Activated CD8-positive, alpha-beta T cell treated with anti-CD3 and anti-CD28 coated beads for 36 hours (primary cell): Measurements from ENCODE around the gene OR10D3. TPM values are rescaled to one million over a fixed set of nuclear protein-coding genes. Genes with fewer than 3 reads are reported as not detected.

ENCODE experiments used
- ATAC-seq: fragments of 200-7000 bp; cut with Tn5 transposase; one replicate; pipeline ENCODE4 v1.10.0; 2021; ENCODE audit warnings: mild to moderate bottlenecking, moderate library complexity
- CTCF ChIA-PET: fragments of 350-600 bp; sonication (Branson Sonifier 250); formaldehyde crosslinking; loops from one replicate; lab custom pipeline; 2021; ENCODE audit warnings: antibody characterized with exemption; lab: Charles Lee
- POLR2A ChIA-PET: fragments of 350-600 bp; sonication (Branson Sonifier 250); formaldehyde crosslinking; loops from one replicate; lab custom pipeline; 2021; ENCODE audit warnings: antibody characterized with exemption; lab: Charles Lee
- DNase-seq: peaks from one replicate; pipeline ENCODE4 v3.0.0-alpha.2; 2020
- H3K27ac Mint-ChIP-seq: one replicate; pipeline ENCODE4 v1.8.0; 2021; ENCODE audit warnings: mild to moderate bottlenecking, mixed read lengths
- H3K27me3 Mint-ChIP-seq: one replicate; pipeline ENCODE4 v1.8.0; 2021; ENCODE audit warnings: mixed read lengths
- H3K36me3 Mint-ChIP-seq: one replicate; pipeline ENCODE4 v1.8.0; 2021; ENCODE audit warnings: low read depth, mixed read lengths
- H3K4me1 Mint-ChIP-seq: one replicate; pipeline ENCODE4 v1.8.0; 2021; ENCODE audit warnings: low read depth, mixed read lengths
- H3K4me3 Mint-ChIP-seq: one replicate; pipeline ENCODE4 v1.8.0; 2021; ENCODE audit warnings: mild to moderate bottlenecking, moderate library complexity, mixed read lengths
- H3K9me3 Mint-ChIP-seq: one replicate; pipeline ENCODE4 v1.8.0; 2021; ENCODE audit warnings: mixed read lengths
- CTCF ChIP-seq: fragments of 200-600 bp; IDR thresholded peaks from one replicate; pipeline ENCODE4 v1.8.0; 2022; ENCODE audit warnings: antibody characterized with exemption, mild to moderate bottlenecking
- intact Hi-C: fragments of 100-400 bp; cut with micrococcal nuclease; formaldehyde crosslinking; loops from one replicate; pipeline ENCODE4 v1.10.0; 2022
- total RNA-seq, 2 experiments: library from RNA; stranded (reverse); gene quantifications; one replicate each; pipeline ENCODE4 v1.2.3, GENCODE V29; 2021

OR10D3 gene
- total RNA-seq, 2 experiments from 2014 or later = not detected

- no peak for ATAC-seq
These were observed 6.0 kb upstream of the OR10D3 start for GRCh38 chr11:124176925-124177715.

DNA sequence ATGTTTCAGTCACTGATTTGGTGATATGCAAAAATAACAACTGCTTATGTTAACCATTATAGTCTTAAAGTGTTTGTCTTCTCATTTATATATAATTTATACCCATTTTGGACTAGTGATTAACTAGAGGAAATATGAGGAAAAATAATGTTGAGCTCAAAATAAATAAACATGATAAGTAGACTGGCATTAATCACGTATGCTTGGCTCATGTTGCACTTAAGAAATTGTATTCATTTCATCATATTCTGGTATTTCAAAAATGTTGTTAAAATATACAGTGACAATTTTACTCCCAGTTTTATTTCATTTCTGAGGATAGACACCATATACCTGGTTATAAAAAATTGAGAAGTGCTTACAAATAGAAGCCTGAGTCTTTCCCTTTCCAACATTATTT, 3.8 kb upstream of the OR10D3 start:
- no peak overlapping the region for H3K4me3 Mint-ChIP-seq
- POLR2A ChIA-PET = no interaction called here

More at GRCh38 chr11:124176925-124177715, 6.0 kb upstream of the OR10D3 start:
- no peak for DNase-seq
- H3K4me1 Mint-ChIP-seq = no peaks in the 10 kb centered on the region
- ChIA-PET POLR2A (no interaction called here), CTCF (interaction anchor here (1.1 kb wide), 1 partner anchor 106 kb away, joined by 3 read pairs; no protein-coding TSS in a partner anchor)
- no peak for TF ChIP-seq CTCF
- peaks cover 7% of the 10 kb centered on the region for H3K27me3 Mint-ChIP-seq
- intact Hi-C loops = no loop called here
- no peaks in the 10 kb centered on the region for H3K9me3 Mint-ChIP-seq
- H3K4me3 Mint-ChIP-seq = no peak overlapping the region
- H3K27ac Mint-ChIP-seq = no peak overlapping the region
- H3K36me3 Mint-ChIP-seq = no peaks in the 10 kb centered on the region

DNA sequence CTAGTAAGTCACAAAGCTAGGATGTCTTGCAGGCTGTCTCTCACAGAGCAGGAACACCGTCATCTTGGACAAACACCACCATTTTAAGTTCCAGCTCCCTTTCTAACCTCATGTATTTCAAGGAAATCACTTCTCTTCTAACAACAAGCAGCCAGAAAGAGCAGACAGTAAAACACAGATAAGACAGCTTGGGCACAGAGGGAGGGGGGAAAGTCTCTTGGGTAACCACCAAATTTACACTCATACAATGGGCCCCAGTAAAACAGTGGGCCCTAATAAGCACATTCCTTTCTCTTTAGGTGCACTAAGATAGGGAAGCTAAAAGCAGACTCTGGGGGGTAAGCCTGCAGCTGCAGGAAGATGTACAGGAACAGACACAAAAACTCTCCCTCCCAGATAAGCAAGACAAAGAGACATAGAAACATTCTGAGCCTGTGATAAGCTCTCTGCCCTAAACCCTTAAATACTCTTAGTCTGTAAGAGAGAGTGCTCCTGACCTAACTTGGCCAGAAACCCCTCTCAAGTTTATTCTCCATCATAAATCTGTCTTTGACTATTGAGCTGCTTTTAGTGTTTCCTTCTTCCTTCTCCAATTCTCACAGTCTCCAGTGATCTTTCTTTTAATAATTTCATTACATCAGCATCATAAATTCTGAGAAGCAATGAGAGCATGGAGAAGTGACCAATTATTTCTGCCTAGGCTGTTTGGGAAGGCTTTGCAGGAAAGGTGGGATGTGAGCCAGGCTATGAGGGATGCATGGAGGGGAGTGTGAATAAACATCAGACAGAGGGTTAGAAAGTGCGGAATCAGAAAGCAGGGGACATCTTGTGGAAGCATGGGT, 7.4 kb downstream of the OR10D3 start:
- H3K36me3 Mint-ChIP-seq = no peaks in the 10 kb centered on the region
- H3K9me3 Mint-ChIP-seq = no peaks in the 10 kb centered on the region
- no peak overlapping the region for H3K4me3 Mint-ChIP-seq
- DNase-seq (no peak), ATAC-seq (no peak)
- H3K27ac Mint-ChIP-seq = no peak overlapping the region
- peaks cover 7% of the 10 kb centered on the region for H3K27me3 Mint-ChIP-seq
- ChIA-PET CTCF (interaction anchor here (1.6 to 3.3 kb wide), 2 partner anchors 119 to 121 kb away, joined by 4 to 13 read pairs; no protein-coding TSS in a partner anchor), POLR2A (no interaction called here)
- no peak for TF ChIP-seq CTCF
- no peaks in the 10 kb centered on the region for H3K4me1 Mint-ChIP-seq
- intact Hi-C loops = loop anchor here (10.0 kb wide), 1 partner anchor 76 kb away; the partner anchor contains the start of gene VWA5A

More for the DNA sequence above, 3.8 kb upstream of the OR10D3 start:
- no peak overlapping the region for H3K27ac Mint-ChIP-seq
- H3K36me3 Mint-ChIP-seq = no peaks in the 10 kb centered on the region
- no peak for ATAC-seq
- TF ChIP-seq CTCF = no peak
- intact Hi-C loops = no loop called here
- H3K4me1 Mint-ChIP-seq = no peaks in the 10 kb centered on the region
- DNase-seq = no peak
- H3K9me3 Mint-ChIP-seq = no peaks in the 10 kb centered on the region
- CTCF ChIA-PET = interaction anchor here (1.2 to 2.4 kb wide), 2 partner anchors 15 to 108 kb away, joined by 3 to 8 read pairs; no protein-coding TSS in a partner anchor
- H3K27me3 Mint-ChIP-seq = peaks cover 12% of the 10 kb centered on the region

GRCh38 chr11:124193221-124194010, 10.3 kb downstream of the OR10D3 start:
- peaks cover 3% of the 10 kb centered on the region for H3K27me3 Mint-ChIP-seq
- no peaks in the 10 kb centered on the region for H3K36me3 Mint-ChIP-seq
- no peak overlapping the region for H3K4me3 Mint-ChIP-seq
- H3K4me1 Mint-ChIP-seq = no peaks in the 10 kb centered on the region
- ATAC-seq (no peak), DNase-seq (no peak)
- intact Hi-C loops = loop anchor here (10.0 kb wide), 1 partner anchor 79 kb away; the partner anchor contains the start of gene VWA5A
- H3K9me3 Mint-ChIP-seq = no peaks in the 10 kb centered on the region
- CTCF ChIA-PET = interaction anchor here (1.1 to 4.5 kb wide), 6 partner anchors 10 to 128 kb away, joined by 3 to 108 read pairs (median 4); partner anchors contain the start of gene VWA5A
- no peak for TF ChIP-seq CTCF
- POLR2A ChIA-PET = interaction anchor here (0.8 kb wide), 1 partner anchor 110 kb away, joined by 3 read pairs; no protein-coding TSS in a partner anchor
- no peak overlapping the region for H3K27ac Mint-ChIP-seq
